Body of pancreas (tissue), 4 donors: Measurements from ENCODE around the gene NODAL. TPM values are rescaled to one million over a fixed set of nuclear protein-coding genes. Genes with fewer than 3 reads are reported as not detected.

Experiments
- ATAC-seq: fragments of 150-250 bp; one replicate; pipeline ENCODE4 v1.9.1; 2016
- DNase-seq, 4 donors: peaks; one replicate each; pipeline ENCODE4 v3.0.0-alpha.2; 2019
- H3K27ac ChIP-seq, 4 donors: fragments of 200-600 bp; sonication (generic); 1 replicate in 3 of 4; 2 replicates in 1 of 4; pipeline versions ENCODE4 v1.5.1 to v1.6.1; 2016 to 2019; ENCODE audit warnings: mild to moderate bottlenecking in 1 of 4, mixed read lengths in 1 of 4, moderate library complexity in 1 of 4
- H3K27me3 ChIP-seq, 2 donors: fragments of 200-600 bp; sonication (generic); one replicate each; pipeline ENCODE4 v1.6.0; 2016; ENCODE audit warnings: mild to moderate bottlenecking in 1 of 2
- H3K36me3 ChIP-seq, 2 donors: fragments of 200-600 bp; sonication (generic); replicated peaks in 1 of 2; 2 replicates each; pipeline ENCODE4 v1.5.1; 2016; ENCODE audit warnings: low read depth in 2 of 2; ENCODE audit not compliant: insufficient read depth in 1 of 2
- H3K4me1 ChIP-seq: fragments of 200-600 bp; sonication (generic); one replicate; pipeline ENCODE4 v1.6.0; 2016
- H3K4me3 ChIP-seq, 2 donors: fragments of 200-600 bp; sonication (generic); 1 replicate in 1 of 2; 2 replicates in 1 of 2; pipeline ENCODE4 v1.5.1; 2016 to 2019
- H3K9me3 ChIP-seq, 3 donors: fragments of 200-600 bp; sonication (generic); 1 replicate in 2 of 3; 2 replicates in 1 of 3; pipeline ENCODE4 v1.5.1; 2016
- CTCF ChIP-seq, 7 experiments: fragments of 450-650 bp in 4 of 7; fragments of 200-600 bp in 3 of 7; sonication (generic) in 3 of 7; IDR thresholded peaks; one replicate each; pipeline ENCODE4 v1.5.1; 2016 to 2019; ENCODE audit warnings: antibody characterized with exemption in 7 of 7
- POLR2A ChIP-seq, 3 donors: fragments of 450-650 bp; IDR thresholded peaks; one replicate each; pipeline ENCODE4 v1.6.1; 2016; ENCODE audit warnings: antibody characterized with exemption in 3 of 3, mild to moderate bottlenecking in 2 of 3
- WGBS, 2 donors: methylation state at CpG; one replicate each; pipeline ENCODE4 v1.1.5; 2017; 5-methylcytosine and 5-hydroxymethylcytosine counted together
- intact Hi-C: fragments of 100-400 bp; cut with DNase I; formaldehyde crosslinking; loops from one replicate; pipeline ENCODE4 v1.15.1; 2023
- total RNA-seq, 2 donors: library from RNA; depleted of rRNA; stranded (reverse); fragments of >200 nt; gene quantifications; one replicate each; pipeline ENCODE4 v1.1.0, GENCODE V29; 2016

The NODAL gene
- total RNA-seq, 2 donors from 2014 or later, result not detected

GRCh38 chr10:70442332-70442988 lies 979 bp upstream of the NODAL start:
- WGBS, 2 donors, result 71 to 84% methylated on average over 5 to 6 of the region's 6 CpGs
- intact Hi-C loops, result no loop called here
- Histone ChIP-seq H3K9me3 (no peaks in the 10 kb centered on the region), H3K27ac (no peak overlapping the region), H3K27me3 (peaks cover 0 to 17% of the 10 kb centered on the region in 2 donors), H3K36me3 (no peaks in the 10 kb centered on the region), H3K4me1 (peaks cover 17% of the 10 kb centered on the region), H3K4me3 (no peak overlapping the region)
- DNase-seq (no peak), ATAC-seq (no peak)
- TF ChIP-seq POLR2A (IDR thresholded peaks at IDR 0.05) (no peak), CTCF (IDR thresholded peaks at IDR 0.05) (no peak)

GRCh38 chr10:70441895-70442309 lies 421 bp upstream of the NODAL start:
- ATAC-seq, result no peak
- TF ChIP-seq CTCF (IDR thresholded peaks at IDR 0.05) (no peak), POLR2A (IDR thresholded peaks at IDR 0.05) (no peak)
- intact Hi-C loops, result no loop called here

GRCh38 chr10:70440296-70441160 lies 953 bp downstream of the NODAL start:
- H3K4me1 ChIP-seq, result peaks cover 17% of the 10 kb centered on the region
- 4 to 7% methylated on average over 22 to 68 of the region's 69 CpGs for WGBS, 2 donors
- no peak overlapping the region for H3K27ac ChIP-seq
- H3K9me3 ChIP-seq, result no peaks in the 10 kb centered on the region
- no peaks in the 10 kb centered on the region for H3K36me3 ChIP-seq
- intact Hi-C loops, result no loop called here
- ATAC-seq (peak; percentile 28), DNase-seq (no peak)
- TF ChIP-seq CTCF (IDR thresholded peaks at IDR 0.05), result peak in 1 of 7 experiments; percentile 6
- TF ChIP-seq POLR2A (IDR thresholded peaks at IDR 0.05), result no peak
- H3K27me3 ChIP-seq, result peaks cover 0 to 17% of the 10 kb centered on the region in 2 donors
- H3K4me3 ChIP-seq, result no peak overlapping the region

More at GRCh38 chr10:70441895-70442309, 421 bp upstream of the NODAL start:
- no peak overlapping the region for H3K4me3 ChIP-seq
- H3K4me1 ChIP-seq, result peaks cover 17% of the 10 kb centered on the region
- no peaks in the 10 kb centered on the region for H3K36me3 ChIP-seq
- 25 to 26% methylated on average over 9 to 12 of the region's 12 CpGs for WGBS, 2 donors
- no peaks in the 10 kb centered on the region for H3K9me3 ChIP-seq
- peaks cover 0 to 17% of the 10 kb centered on the region in 2 donors for H3K27me3 ChIP-seq
- no peak for DNase-seq
- no peak overlapping the region for H3K27ac ChIP-seq

GRCh38 chr10:70437721-70438120 lies 3.8 kb downstream of the NODAL start:
- DNase-seq, result no peak
- no peak overlapping the region for H3K27ac ChIP-seq
- WGBS, 2 donors, result 52 to 56% methylated on average over 5 of the region's 5 CpGs
- H3K36me3 ChIP-seq, result no peaks in the 10 kb centered on the region
- peaks cover 19% of the 10 kb centered on the region for H3K4me1 ChIP-seq
- TF ChIP-seq CTCF (IDR thresholded peaks at IDR 0.05) (no peak), POLR2A (IDR thresholded peaks at IDR 0.05) (no peak)
- no peaks in the 10 kb centered on the region for H3K9me3 ChIP-seq
- no peak for ATAC-seq
- intact Hi-C loops, result no loop called here
- H3K27me3 ChIP-seq, result peaks cover 0 to 17% of the 10 kb centered on the region in 2 donors
- H3K4me3 ChIP-seq, result no peak overlapping the region
